Suprapubic skin (tissue), 4 donors: ENCODE measurements around the gene SNAPC2. TPM values are rescaled to one million over a fixed set of nuclear protein-coding genes. Genes with fewer than 3 reads are reported as not detected.

ENCODE experiments used
- DNase-seq, 2 donors: peaks; one replicate each; pipeline ENCODE4 v3.0.0-alpha.2; 2019; ENCODE audit warnings: low spot score in 2 of 2
- H3K27ac ChIP-seq: fragments of 200-600 bp; sonication (generic); one replicate; pipeline ENCODE4 v1.5.1; 2019
- H3K27me3 ChIP-seq: fragments of 200-600 bp; sonication (generic); one replicate; pipeline ENCODE4 v1.5.1; 2019
- H3K36me3 ChIP-seq: fragments of 200-600 bp; sonication (generic); one replicate; pipeline ENCODE4 v1.5.1; 2019
- H3K4me1 ChIP-seq: fragments of 200-600 bp; sonication (generic); one replicate; pipeline ENCODE4 v1.5.1; 2019
- H3K4me3 ChIP-seq: fragments of 200-600 bp; sonication (generic); one replicate; pipeline ENCODE4 v1.5.1; 2019; ENCODE audit warnings: mild to moderate bottlenecking
- H3K9me3 ChIP-seq: fragments of 200-600 bp; sonication (generic); one replicate; pipeline ENCODE4 v1.5.1; 2019
- EP300 ChIP-seq: sonication (generic); formaldehyde crosslinking; IDR thresholded peaks from one replicate; pipeline ENCODE4 v1.6.1; 2017; ENCODE audit warnings: antibody characterized with exemption
- POLR2A ChIP-seq, 2 donors: fragments of 450-650 bp; IDR thresholded peaks; one replicate each; pipeline ENCODE4 v1.6.1; 2017; ENCODE audit warnings: antibody characterized with exemption in 2 of 2, mild to moderate bottlenecking in 2 of 2, moderate library complexity in 2 of 2
- POLR2AphosphoS5 ChIP-seq, 3 donors: sonication (generic); formaldehyde crosslinking; IDR thresholded peaks; one replicate each; pipeline ENCODE4 v1.6.1; 2017; ENCODE audit warnings: antibody characterized with exemption in 3 of 3
- WGBS: methylation state at CpG from one replicate; pipeline ENCODE4 v1.1.5; 2018; 5-methylcytosine and 5-hydroxymethylcytosine counted together
- total RNA-seq, 4 donors: library from RNA; depleted of rRNA; stranded (reverse); fragments of >200 nt; gene quantifications; one replicate each; pipeline ENCODE4 v1.1.0, GENCODE V29; 2016
- TF ChIP-seq, protein P1 (sequence below), 2 donors: fragments of 200-600 bp in 1 of 2; fragments of 450-650 bp in 1 of 2; sonication (generic) in 1 of 2; IDR thresholded peaks; one replicate each; pipeline ENCODE4 v1.5.1; 2016 to 2019; ENCODE audit warnings: antibody characterized with exemption in 2 of 2, mild to moderate bottlenecking in 1 of 2, moderate library complexity in 1 of 2

SNAPC2 gene
- total RNA-seq, 4 donors from 2014 or later: 11.1 to 22.3 (median 19.6) TPM

DNA sequence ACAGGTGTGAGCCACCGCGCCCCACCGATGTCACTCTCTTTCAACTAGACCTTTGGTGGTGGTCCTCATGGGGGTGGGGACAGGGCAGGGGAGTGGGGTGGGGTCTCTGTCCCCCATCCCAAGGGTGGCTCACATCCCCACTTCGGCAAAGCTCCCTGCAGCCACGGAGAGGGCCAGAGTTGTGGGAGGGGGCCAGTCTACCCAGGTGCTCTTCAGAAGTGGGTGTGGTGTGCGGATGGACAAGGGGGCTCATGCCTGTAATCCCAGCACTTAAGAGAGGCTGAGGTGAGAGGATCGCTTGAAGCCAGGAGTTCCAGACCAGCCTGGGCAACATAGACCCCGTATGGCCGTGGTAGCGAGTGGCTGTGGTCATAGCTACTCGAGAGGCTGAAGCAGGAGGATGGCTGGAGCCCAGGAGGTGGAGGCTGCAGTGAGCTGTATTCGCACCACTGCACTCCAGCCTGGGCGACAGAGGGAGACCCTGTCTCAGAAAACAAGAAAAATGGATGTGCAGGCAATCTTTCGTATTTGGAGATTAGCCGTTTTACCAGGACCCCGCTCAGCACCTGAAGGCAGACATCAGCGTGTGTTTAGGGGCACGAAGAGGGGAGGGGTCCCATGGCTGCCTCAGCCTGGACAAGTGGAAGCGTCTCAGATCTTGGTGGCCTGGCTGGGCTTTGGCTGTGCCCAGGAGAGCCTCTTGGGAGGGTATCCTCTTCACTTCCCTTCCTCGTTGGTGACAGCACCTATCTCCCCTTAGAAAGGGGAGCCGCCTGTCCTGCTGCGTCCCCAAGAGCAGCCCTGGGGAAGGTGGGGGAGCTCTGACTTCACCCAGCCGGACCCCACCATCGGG lies 4.7 kb upstream of the SNAPC2 start:
- Histone ChIP-seq H3K9me3 (no peaks in the 10 kb centered on the region), H3K36me3 (peaks cover 29% of the 10 kb centered on the region), H3K4me3 (peak overlapping the region; percentile 45), H3K27ac (no peak overlapping the region), H3K27me3 (peaks cover 50% of the 10 kb centered on the region), H3K4me1 (peaks cover 56% of the 10 kb centered on the region)
- no peak for DNase-seq
- TF ChIP-seq POLR2A (IDR thresholded peaks at IDR 0.05): no peak
- TF ChIP-seq, protein P1, sequence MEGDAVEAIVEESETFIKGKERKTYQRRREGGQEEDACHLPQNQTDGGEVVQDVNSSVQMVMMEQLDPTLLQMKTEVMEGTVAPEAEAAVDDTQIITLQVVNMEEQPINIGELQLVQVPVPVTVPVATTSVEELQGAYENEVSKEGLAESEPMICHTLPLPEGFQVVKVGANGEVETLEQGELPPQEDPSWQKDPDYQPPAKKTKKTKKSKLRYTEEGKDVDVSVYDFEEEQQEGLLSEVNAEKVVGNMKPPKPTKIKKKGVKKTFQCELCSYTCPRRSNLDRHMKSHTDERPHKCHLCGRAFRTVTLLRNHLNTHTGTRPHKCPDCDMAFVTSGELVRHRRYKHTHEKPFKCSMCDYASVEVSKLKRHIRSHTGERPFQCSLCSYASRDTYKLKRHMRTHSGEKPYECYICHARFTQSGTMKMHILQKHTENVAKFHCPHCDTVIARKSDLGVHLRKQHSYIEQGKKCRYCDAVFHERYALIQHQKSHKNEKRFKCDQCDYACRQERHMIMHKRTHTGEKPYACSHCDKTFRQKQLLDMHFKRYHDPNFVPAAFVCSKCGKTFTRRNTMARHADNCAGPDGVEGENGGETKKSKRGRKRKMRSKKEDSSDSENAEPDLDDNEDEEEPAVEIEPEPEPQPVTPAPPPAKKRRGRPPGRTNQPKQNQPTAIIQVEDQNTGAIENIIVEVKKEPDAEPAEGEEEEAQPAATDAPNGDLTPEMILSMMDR (IDR thresholded peaks at IDR 0.05): no peak
- no peak for TF ChIP-seq POLR2AphosphoS5 (IDR thresholded peaks at IDR 0.05)
- TF ChIP-seq EP300: no peak
- 48% methylated on average over 21 of the region's 24 CpGs for WGBS

DNA sequence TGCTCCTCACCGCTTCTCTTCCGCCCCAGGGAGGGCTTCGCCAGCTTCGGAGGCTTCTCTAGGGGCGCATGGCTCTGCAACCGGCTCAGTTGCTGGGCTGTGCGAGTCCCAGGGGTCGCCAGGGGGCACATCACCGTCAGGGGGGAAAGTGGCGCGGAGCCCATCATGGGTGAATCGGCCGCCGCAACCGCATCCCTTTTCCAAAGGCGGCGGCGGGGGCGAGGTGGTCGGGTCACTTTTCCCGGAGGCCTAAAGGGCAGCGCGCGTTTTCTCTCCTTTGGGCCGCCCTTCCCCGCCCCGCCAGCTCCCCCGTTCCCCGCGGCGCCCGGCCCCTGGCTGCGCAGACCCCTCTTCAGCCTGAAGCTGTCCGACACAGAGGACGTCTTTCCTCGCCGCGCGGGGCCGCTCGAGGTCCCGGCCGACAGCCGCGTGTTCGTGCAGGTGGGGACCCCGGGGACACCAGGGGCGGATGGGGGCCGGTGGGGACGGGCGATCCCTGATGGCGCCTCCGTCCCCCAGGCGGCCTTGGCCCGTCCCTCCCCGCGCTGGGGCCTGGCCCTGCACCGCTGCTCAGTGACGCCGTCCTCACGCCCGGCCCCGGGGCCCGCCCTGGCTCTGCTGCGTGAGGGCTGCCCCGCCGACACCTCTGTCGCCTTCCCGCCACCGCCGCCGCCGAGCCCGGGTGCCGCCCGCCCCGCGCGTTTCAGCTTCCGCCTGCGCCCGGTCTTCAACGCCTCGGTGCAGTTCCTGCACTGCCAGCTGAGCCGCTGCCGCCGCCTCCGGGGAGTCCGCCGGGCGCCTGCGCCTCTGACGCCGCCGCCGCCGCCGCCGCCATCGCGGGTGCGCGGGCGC lies 3.8 kb upstream of the SNAPC2 start:
- Histone ChIP-seq H3K9me3 (no peaks in the 10 kb centered on the region), H3K27me3 (peaks cover 50% of the 10 kb centered on the region), H3K36me3 (peaks cover 21% of the 10 kb centered on the region), H3K4me1 (peaks cover 58% of the 10 kb centered on the region), H3K27ac (no peak overlapping the region), H3K4me3 (peak overlapping the region; percentile 45)
- WGBS: 0% methylated on average over 2 of the region's 104 CpGs
- no peak for TF ChIP-seq POLR2AphosphoS5 (IDR thresholded peaks at IDR 0.05)
- no peak for TF ChIP-seq POLR2A (IDR thresholded peaks at IDR 0.05)
- no peak for TF ChIP-seq EP300
- TF ChIP-seq, protein P1 (IDR thresholded peaks at IDR 0.05): no peak
- DNase-seq: peak in 1 of 2 donors; percentile 71

DNA sequence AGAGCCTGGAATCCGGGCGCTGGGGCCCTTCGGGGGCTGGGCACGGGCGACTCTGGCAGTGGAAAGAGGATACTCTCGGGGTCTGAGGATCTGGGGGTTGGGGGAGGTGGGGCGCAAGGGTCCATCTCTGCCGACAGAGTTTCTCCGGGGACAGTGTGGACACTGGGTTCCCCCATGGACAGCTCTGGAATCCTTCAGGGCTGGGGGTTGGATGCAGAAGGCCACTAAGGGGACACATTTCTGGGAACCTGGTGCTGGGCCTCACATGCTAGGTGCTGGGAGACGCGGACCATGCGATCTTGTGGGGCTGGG lies 3.2 kb upstream of the SNAPC2 start:
- WGBS: no CpG with 5 or more reads among the region's 12 CpGs
- Histone ChIP-seq H3K27me3 (peaks cover 50% of the 10 kb centered on the region), H3K36me3 (peaks cover 16% of the 10 kb centered on the region), H3K4me3 (peak overlapping the region; percentile 45), H3K9me3 (no peaks in the 10 kb centered on the region), H3K27ac (no peak overlapping the region), H3K4me1 (peaks cover 60% of the 10 kb centered on the region)
- DNase-seq: peak in 1 of 2 donors; percentile 68
- TF ChIP-seq EP300 (no peak), POLR2A (IDR thresholded peaks at IDR 0.05) (no peak), POLR2AphosphoS5 (IDR thresholded peaks at IDR 0.05) (no peak)
- TF ChIP-seq, protein P1 (IDR thresholded peaks at IDR 0.05): no peak

DNA sequence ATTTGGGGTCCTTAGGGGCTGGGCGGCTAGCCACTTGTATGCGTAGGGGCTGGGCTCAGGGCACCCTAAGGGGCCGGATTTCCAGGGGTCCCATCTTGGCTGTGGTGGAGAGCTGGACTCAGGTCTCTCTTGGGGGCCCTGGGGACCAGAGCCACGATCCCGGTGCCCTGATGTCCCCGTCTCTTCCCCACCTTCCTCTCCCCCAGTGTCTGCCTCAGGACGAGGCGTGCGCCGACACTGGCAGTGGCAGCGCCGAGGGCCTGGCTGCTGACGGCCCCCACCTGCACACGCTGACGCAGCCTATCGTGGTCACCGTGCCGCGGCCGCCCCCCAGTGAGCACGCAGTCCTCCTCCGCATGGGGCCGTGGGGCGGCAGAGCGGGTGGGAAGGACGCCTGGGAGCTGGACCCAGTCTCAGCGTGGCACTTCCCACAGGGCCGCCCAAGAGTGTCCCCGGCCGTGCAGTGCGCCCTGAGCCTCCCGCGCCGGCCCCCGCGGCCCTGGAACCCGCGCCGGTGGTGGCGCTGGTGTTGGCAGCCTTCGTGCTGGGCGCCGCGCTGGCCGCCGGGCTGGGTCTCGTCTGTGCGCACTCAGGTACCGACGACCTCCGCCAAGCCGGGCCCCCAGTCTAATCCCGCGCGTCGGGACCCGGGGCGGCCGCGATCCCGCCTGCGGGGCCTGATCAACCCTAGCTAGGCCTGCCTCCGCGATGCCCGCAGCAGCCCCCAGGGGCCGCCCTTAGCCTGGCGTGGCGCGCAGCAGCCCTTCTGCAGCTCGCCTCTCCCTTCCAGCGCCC lies 2.7 kb upstream of the SNAPC2 start:
- Histone ChIP-seq H3K9me3 (no peaks in the 10 kb centered on the region), H3K36me3 (peaks cover 16% of the 10 kb centered on the region), H3K27me3 (peaks cover 50% of the 10 kb centered on the region), H3K4me3 (peak overlapping the region; percentile 45), H3K4me1 (peaks cover 65% of the 10 kb centered on the region), H3K27ac (no peak overlapping the region)
- no peak for DNase-seq
- no peak for TF ChIP-seq POLR2AphosphoS5 (IDR thresholded peaks at IDR 0.05)
- no peak for TF ChIP-seq EP300
- TF ChIP-seq, protein P1 (IDR thresholded peaks at IDR 0.05): peak; percentile 21 to 67
- TF ChIP-seq POLR2A (IDR thresholded peaks at IDR 0.05): no peak
- under 1% methylated on average over 58 of the region's 71 CpGs for WGBS
